ENCODE results near the gene OR52K2. TPM values are rescaled to one million over a fixed set of nuclear protein-coding genes. Genes with fewer than 3 reads are reported as not detected.

OR52K2 gene
- total and polyA plus RNA-seq, 2 of the 13 experiments (the other 11 are each of a cell fraction or from before 2014, with no cell fraction given): not detected

DNA sequence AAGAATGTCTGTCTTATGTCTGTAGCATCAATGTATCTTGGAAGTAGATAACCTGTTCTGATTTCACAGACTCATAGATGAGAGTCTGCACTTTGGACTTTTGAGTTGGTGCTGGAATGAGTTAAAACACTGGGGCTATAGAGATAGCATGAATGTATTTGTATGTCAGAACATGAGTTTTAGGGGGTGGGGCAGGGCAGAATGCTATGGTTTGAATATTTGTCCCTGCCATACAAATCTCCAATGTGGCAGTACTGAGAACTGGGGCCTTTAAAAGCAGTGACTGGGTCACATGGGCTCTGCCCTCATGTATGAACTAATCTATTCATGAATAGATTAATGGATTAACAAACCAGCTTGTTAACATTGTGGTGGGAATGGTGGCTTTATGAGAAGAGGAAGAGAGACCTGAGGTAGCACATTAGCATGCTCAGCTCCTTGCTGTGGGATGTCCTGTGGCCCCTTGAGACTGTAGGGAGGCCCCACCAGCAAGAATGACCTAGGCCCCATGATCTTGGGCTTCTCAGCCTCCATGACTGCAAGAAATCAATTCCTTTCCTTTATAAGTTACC, 17.9 kb downstream of the OR52K2 start:
- Histone ChIP-seq H3K27me3 (ENCODE audit: control insufficient read depth in 1 of 2, insufficient read depth in 2 of 2, low read length in 2 of 2) (peaks cover 0 to 5% of the 10 kb centered on the region in 2 experiments; a peak in 2 of 5 replicates), H3K27ac (ENCODE audit: extremely low read length, insufficient read depth, low read length) (no peak overlapping the region), H3K9ac (ENCODE audit: insufficient read depth, low read depth, low read length) (no peak overlapping the region), H3K9me3 (ENCODE audit: low read length) (peaks cover 18% of the 10 kb centered on the region; the same call in 1 of the 2 replicates), H2AFZ (ENCODE audit: low read length) (no peak overlapping the region), H3K79me2 (ENCODE audit: insufficient read depth, low read length) (no peaks in the 10 kb centered on the region), H3K4me3 (replicated peaks in 1 of 3; ENCODE audit: insufficient read depth in 1 of 3, low read depth in 2 of 3, low read length in 3 of 3) (no peak overlapping the region), H3K4me1 (ENCODE audit: insufficient read depth, low read length) (no peaks in the 10 kb centered on the region), H4K20me1 (ENCODE audit: insufficient read depth, low read length) (0 out of 2 replicates have a peak, but pooled peaks cover 2% of the 10 kb centered on the region), H3K36me3 (replicated peaks in 1 of 2; ENCODE audit: control insufficient read depth in 1 of 2, insufficient read depth in 2 of 2, low read length in 2 of 2) (no peaks in the 10 kb centered on the region), H3K4me2 (ENCODE audit: low read depth, low read length) (no peak overlapping the region)
- DNase-seq (ENCODE audit: low spot score) (no peak), FAIRE-seq (no peak), ATAC-seq (no peak)
- no TSS peak for BruUV-seq (replicated peaks)
- intact Hi-C loops (cut with micrococcal nuclease; ENCODE audit: unreplicated experiment): no loop called here
- POLR2A ChIA-PET: no interaction called here
- CTCF ChIA-PET (ENCODE audit: low intra/inter-chr PET ratio, low total read pairs): no interaction called here
- in situ Hi-C loops (cut with HindIII; ENCODE audit: extremely low pct_ligation_motif_present, low pct_unique_long_range_greater_than_20kb): no loop called here
- TF ChIP-seq EEA1 (CRISPR knock-in tag; IDR thresholded peaks at IDR 0.05; ENCODE audit: borderline replicate concordance) (no peak), SOX5 (CRISPR knock-in tag; IDR thresholded peaks at IDR 0.05; ENCODE audit: borderline replicate concordance) (no peak), ZBTB7B (CRISPR knock-in tag; IDR thresholded peaks at IDR 0.05) (no peak), ETV5 (CRISPR knock-in tag; IDR thresholded peaks at IDR 0.05; ENCODE audit: borderline replicate concordance) (no peak), ZNF20 (CRISPR knock-in tag; IDR thresholded peaks at IDR 0.05) (no peak), SETDB1 (CRISPR knock-in tag; IDR thresholded peaks at IDR 0.05; ENCODE audit: borderline replicate concordance) (no peak), SALL2 (CRISPR knock-in tag; IDR thresholded peaks at IDR 0.05) (no peak), ZNF563 (CRISPR knock-in tag; IDR thresholded peaks at IDR 0.05) (no peak), ZNF883 (CRISPR knock-in tag; IDR thresholded peaks at IDR 0.05; ENCODE audit: not compliant biosample characterization) (no peak), JUNB (CRISPR knock-in tag; IDR thresholded peaks at IDR 0.05; ENCODE audit: borderline replicate concordance) (no peak), ZC3H13 (CRISPR knock-in tag; IDR thresholded peaks at IDR 0.05) (no peak), ZSCAN30 (CRISPR knock-in tag; IDR thresholded peaks at IDR 0.05) (no peak), ZNF354B (CRISPR knock-in tag; IDR thresholded peaks at IDR 0.05) (no peak), TEAD3 (CRISPR knock-in tag; optimal IDR thresholded peaks at IDR 0.05; ENCODE audit: borderline replicate concordance) (no peak), KLF13 (CRISPR knock-in tag; IDR thresholded peaks at IDR 0.05) (no peak), ZFAT (CRISPR knock-in tag; conservative IDR thresholded peaks at IDR 0.05) (no peak)
- TF ChIP-seq, protein P1, sequence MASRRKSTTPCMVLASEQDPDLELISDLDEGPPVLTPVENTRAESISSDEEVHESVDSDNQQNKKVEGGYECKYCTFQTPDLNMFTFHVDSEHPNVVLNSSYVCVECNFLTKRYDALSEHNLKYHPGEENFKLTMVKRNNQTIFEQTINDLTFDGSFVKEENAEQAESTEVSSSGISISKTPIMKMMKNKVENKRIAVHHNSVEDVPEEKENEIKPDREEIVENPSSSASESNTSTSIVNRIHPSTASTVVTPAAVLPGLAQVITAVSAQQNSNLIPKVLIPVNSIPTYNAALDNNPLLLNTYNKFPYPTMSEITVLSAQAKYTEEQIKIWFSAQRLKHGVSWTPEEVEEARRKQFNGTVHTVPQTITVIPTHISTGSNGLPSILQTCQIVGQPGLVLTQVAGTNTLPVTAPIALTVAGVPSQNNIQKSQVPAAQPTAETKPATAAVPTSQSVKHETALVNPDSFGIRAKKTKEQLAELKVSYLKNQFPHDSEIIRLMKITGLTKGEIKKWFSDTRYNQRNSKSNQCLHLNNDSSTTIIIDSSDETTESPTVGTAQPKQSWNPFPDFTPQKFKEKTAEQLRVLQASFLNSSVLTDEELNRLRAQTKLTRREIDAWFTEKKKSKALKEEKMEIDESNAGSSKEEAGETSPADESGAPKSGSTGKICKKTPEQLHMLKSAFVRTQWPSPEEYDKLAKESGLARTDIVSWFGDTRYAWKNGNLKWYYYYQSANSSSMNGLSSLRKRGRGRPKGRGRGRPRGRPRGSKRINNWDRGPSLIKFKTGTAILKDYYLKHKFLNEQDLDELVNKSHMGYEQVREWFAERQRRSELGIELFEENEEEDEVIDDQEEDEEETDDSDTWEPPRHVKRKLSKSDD (CRISPR knock-in tag; IDR thresholded peaks at IDR 0.05; ENCODE audit: low read depth): no peak
- TF ChIP-seq, protein P2, sequence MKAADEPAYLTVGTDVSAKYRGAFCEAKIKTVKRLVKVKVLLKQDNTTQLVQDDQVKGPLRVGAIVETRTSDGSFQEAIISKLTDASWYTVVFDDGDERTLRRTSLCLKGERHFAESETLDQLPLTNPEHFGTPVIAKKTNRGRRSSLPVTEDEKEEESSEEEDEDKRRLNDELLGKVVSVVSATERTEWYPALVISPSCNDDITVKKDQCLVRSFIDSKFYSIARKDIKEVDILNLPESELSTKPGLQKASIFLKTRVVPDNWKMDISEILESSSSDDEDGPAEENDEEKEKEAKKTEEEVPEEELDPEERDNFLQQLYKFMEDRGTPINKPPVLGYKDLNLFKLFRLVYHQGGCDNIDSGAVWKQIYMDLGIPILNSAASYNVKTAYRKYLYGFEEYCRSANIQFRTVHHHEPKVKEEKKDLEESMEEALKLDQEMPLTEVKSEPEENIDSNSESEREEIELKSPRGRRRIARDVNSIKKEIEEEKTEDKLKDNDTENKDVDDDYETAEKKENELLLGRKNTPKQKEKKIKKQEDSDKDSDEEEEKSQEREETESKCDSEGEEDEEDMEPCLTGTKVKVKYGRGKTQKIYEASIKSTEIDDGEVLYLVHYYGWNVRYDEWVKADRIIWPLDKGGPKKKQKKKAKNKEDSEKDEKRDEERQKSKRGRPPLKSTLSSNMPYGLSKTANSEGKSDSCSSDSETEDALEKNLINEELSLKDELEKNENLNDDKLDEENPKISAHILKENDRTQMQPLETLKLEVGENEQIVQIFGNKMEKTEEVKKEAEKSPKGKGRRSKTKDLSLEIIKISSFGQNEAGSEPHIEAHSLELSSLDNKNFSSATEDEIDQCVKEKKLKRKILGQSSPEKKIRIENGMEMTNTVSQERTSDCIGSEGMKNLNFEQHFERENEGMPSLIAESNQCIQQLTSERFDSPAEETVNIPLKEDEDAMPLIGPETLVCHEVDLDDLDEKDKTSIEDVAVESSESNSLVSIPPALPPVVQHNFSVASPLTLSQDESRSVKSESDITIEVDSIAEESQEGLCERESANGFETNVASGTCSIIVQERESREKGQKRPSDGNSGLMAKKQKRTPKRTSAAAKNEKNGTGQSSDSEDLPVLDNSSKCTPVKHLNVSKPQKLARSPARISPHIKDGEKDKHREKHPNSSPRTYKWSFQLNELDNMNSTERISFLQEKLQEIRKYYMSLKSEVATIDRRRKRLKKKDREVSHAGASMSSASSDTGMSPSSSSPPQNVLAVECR (CRISPR knock-in tag; IDR thresholded peaks at IDR 0.05; ENCODE audit: borderline replicate concordance): no peak

Measured in HepG2 (cell line).